Myocyte (in vitro differentiated cells): ENCODE measurements around the gene PSPN. TPM values are rescaled to one million over a fixed set of nuclear protein-coding genes. Genes with fewer than 3 reads are reported as not detected.
A peak's percentile ranks its signal among the peaks of the same experiment; 100 is the strongest.

ENCODE experiments used
- DNase-seq: peaks from one replicate; pipeline ENCODE4 v3.0.0-alpha.2; 2012; ENCODE audit warnings: low read depth
- polyA plus RNA-seq: library from polyadenylated mRNA; unstranded; fragments of >200 nt; gene quantifications from one replicate; pipeline ENCODE4 v1.2.1, GENCODE V29; 2012; ENCODE audit warnings: missing spikeins
- total RNA-seq: library from RNA; depleted of rRNA; stranded (reverse); fragments of >200 nt; gene quantifications from 2 replicates; pipeline ENCODE4 v1.2.3, GENCODE V29; 2014

PSPN gene, protein sequence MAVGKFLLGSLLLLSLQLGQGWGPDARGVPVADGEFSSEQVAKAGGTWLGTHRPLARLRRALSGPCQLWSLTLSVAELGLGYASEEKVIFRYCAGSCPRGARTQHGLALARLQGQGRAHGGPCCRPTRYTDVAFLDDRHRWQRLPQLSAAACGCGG
- 0.91 and 2.9 TPM in 2 replicates for total RNA-seq
- 1.5 TPM for polyA plus RNA-seq

DNA sequence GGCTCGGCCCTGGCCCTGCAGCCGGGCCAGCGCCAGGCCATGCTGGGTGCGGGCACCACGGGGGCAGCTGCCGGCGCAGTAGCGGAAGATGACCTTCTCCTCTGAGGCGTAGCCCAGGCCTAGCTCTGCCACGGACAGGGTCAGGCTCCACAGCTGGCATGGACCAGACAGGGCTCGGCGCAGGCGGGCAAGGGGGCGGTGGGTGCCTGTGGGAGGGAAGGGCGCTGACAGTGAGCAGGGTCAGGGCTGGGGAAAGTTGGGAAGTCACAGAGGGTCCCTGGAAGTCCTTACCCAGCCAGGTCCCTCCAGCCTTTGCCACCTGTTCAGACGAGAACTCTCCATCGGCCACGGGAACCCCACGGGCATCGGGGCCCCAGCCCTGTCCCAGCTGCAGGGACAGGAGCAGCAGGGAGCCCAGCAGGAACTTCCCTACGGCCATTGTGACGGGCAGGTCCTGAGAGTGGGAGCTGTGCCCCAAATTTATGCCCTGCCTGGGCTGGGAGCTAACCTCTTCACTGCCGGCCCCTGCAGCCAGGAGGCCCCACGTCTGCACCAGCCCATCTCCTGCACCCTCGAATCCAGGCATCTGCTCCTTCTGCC, at the start of gene PSPN:
PSPN (minus strand) TSS at position 523 of the 600 bp plus-strand sequence; CDS start at position 439, 84 bp downstream.
- no peak for DNase-seq

DNA sequence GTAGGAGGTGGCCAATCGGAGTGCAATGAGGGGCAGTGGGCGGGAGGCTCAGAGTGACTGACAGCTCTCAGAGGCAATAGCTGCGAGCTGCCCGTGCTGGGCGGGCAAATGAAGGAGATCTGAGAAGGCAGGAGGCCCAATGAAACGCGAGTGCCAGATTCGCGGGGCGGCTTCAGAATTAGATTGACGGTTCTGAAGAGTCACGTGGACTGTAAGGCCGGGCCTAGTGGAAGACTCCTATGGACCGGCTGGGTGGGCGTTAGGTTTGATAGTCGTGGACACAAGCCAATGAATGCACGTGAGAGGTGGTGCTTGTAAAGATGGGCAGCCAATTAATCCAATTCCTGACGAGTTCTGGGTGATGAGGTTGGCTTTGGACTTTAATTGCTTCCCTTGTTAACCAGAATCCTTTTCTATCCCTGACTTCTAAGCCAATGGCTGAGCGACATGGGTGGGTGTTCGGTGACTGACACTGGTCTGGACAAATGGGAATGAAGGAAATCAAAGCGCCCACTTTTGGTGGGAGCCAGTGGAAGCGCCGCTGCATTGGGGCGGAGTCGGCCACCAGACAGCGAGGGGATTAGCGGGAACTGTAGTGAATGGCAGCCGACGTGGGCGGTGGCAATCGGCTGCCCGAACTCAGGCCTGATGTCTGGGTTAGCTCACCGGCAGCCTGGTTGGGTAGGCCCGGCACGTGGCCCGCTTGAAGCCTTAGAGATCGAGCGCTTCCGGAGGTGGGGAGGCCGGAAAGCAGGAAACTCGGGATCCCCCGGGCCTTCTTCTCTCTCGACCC, 49.4 kb upstream of the PSPN start:
- peak; percentile 100 for DNase-seq

DNA sequence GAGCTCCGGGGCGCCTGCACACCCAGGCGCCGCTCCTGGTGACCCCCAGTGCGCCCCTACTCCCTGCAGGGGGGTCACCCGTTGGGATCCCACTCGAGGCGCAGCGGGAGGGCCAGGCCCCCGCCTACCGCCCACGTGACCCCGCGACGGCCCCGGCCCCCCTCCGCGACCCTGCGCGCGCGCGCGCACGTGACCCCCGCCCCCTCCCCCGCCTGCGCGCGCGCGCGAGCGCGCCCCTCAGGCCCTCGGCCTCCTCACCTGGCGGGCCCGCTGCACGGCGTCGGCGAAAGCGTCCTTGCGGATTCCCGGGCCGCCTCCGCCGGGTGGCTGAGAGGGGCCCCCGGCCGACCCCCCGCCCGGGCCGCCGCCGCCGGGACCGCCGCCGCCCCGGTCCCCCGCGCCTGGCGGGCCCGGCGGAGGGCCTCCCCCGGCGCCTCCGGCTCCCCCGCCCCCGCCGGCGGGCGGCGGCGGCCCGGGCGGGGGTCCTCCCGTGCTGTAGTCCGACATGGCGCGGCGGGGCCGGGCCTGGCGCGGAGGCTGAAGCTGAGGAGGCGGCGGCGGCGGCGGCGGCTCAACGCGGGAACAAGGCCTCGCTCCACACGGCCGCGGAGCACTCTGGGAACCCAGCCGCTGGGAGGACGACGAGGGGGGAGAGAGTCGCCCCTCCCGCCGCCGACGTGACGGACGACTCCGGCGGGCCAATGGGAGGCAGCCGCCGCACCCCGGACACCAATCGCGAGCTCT, 48.6 kb upstream of the PSPN start, which contains the start of gene KHSRP:
KHSRP (minus strand) TSS at position 617 of the 744 bp plus-strand sequence; CDS start at position 507, 110 bp downstream.
- DNase-seq = no peak

DNA sequence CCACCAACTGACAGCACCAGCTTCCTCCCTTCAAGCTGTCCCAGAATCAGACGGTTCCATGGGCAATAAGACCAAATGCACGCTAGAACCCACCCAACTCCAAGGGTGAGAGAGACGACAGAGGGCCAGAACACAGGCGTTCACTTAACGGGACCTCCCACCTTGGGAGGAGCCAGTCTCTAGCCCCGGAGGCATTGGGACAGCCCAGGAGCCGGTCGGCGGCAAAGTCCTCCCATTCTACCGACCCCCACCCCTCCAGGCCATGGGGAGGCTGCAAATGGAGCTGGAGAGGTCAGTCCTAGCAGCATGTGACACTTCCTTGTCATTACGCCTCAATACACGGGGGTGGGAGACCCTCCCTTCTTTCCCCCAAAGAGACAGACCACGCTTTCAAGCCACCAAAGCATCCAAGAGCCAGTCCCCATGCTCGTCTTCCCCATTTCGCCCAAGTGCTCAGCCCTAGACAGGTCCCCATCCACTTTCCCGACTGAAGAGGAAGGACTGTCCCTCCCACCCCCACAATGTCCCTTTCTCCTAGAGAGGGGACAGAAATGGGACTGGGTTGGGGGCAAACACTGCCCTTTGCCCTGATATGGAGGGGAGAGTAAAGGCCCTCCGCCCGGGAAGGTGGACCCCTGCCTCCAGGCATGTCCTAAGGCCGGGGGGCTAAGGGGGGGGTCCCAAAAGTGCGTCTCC, 47.9 kb upstream of the PSPN start:
- peak; percentile 47 for DNase-seq

DNA sequence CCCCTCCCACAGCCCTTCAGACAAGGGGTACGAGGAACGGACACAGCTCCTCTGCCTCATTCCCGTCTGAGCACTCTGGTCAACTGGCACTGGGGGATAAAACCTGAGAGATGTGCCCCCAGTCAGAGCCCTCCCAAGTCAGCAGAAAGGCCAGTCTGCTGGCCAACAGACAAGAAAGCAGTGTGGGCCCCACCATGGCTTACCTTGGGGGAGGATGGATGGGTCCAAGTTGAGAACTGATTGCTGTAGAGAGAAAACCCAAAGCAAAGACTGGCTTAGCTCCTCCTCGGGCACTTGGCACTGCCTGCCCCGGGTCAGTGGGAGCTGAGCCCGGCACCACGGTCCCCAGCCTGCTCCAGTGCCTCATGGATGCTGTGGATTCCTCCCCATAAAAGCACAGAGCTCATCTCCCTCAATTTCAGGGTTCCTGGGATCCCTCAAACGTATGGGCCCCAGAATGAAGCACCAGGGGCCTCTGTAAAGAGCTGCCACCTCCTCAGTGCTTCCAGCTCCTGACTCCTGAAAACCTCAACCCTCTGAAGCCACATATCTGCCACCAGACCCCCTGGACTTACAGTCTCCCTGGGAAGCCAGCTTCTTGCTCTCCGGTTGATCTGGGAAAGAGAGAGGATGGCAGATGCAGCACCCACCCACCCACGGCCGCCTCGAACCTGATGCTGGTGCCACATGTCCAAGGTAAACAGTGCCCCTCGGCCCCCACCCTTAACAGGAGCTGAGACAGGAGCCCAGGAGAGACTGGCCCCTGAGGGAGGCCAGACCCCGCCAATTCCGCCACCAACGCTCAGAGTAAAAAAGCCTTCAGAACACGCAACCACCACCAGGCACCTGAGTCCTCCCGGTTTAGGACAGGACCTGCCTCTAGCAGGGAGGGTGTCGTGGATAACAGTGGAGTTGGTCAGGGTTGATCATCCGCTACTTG, 45.6 kb upstream of the PSPN start:
- DNase-seq = no peak

DNA sequence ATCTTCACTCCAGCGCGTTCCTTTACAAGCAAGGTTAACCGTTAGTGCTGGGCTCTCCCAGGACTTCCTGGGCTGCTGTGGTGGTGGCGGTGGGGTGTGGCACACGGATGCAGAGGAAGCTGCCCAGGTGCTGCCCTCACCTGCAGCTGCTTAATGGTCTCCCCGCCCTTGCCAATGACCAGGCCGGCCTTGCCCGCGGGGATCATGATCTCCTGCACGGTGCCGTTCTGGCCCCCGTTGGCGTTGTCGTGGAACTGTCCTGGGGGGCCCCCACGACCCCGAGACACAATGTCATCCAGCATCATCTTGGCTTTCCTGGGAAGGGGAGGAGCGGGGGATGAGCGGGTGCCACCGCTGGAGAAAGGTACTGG, 42.8 kb upstream of the PSPN start:
- no peak for DNase-seq

DNA sequence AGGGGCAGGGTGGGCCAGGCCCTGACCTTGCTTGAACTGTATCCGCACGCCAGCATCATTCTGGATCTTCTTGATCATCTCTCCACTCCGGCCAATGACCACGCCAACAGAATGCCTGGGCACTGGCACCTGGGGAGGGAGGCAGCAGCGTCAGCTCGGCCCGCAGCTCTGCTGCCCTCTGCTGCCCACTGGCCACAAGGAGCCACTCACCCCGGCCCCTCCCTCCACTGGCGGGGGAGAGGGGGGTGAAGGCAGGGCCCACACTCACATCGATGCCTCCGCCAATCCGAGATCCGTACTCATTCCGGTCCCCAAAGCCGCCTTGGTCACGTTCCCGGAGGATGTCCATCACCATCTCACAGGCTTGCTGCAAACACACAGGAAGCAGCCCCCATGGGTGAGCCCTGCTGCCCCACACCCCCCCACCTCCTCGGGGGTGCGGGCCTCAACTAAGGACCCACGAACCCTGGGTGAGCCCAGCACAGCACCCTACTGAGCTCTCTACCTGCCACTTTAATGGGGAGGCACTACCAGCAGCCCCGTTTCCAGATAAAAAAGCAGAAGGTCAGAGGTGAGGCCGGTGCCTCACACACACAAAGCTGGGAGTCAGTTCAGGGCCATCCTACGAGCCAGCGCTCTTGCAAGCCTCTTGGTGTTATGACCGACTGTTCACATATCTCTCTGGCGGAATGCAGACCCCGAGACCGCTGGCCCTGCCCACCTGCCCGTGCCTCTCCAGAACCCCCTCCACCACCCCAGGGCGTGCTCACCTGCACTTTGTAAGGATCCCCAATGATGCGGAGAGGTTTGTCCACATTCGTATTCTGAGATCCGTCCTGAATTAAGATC, 42.2 kb upstream of the PSPN start:
- peak; percentile 18 for DNase-seq

DNA sequence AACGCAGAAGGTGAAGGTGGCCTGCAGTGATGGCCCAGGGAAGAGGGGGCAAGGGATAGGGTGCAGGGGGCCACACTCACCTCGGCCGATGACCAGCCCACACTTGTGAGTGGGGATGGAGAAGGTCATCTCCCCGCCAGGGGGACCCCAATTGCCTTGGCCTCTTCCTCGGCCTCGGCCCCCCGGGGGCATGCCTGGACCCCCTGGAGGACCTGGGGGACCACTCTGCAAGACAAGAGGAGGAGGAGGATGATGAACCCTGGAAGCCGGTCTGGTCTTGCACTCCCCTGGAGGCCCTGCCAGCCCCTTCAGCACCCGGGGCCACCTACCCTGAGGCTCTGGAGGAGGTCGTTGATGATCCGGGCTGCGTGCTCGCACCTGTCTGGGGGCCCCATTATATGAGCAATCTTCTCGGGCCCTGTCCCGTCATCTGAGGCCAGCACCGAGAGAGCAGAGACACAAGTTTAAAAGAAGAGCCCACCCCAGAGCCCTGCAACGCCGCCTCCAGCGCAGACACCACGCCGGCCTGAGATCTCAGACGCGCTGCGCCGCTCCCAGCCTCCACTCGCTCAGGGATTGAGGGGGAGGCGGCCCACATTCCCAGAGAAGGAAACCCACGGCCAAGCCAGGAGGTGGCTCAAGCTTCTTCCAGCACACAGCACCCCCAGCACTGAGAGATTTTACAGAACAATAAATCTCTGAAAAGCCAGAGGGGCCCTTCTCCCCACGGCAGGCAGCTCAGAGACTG, 41.1 kb upstream of the PSPN start:
- DNase-seq = no peak

DNA sequence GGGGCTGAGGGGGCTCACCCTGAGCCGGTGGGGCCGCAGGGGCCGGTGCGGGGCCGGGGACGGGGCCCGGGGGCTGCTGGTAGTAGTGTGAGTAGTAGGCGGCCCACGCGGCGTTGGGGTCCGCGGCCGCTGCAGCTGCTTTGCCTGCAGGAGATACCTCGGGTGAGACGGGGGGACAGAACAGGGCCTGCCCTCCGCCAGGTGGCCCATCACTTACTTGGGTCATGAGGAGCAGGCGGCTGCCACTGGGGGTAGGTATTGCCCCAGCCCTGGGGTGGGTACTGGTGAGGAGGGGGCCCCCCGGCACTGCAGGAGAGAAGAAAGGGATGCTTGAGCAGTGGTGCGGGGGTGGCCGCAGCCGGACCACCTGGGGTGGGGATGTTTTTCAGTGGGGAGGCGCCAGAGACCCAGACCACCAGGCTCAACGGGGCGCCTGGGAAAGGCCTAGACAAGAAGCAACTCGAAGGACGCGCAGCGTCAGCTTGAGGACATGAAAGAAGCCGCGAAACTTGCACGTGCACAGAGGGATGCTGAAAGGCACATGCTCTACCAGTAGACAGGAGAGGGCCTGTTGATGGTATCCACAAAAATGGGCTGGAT, 40.0 kb upstream of the PSPN start:
- DNase-seq = no peak

DNA sequence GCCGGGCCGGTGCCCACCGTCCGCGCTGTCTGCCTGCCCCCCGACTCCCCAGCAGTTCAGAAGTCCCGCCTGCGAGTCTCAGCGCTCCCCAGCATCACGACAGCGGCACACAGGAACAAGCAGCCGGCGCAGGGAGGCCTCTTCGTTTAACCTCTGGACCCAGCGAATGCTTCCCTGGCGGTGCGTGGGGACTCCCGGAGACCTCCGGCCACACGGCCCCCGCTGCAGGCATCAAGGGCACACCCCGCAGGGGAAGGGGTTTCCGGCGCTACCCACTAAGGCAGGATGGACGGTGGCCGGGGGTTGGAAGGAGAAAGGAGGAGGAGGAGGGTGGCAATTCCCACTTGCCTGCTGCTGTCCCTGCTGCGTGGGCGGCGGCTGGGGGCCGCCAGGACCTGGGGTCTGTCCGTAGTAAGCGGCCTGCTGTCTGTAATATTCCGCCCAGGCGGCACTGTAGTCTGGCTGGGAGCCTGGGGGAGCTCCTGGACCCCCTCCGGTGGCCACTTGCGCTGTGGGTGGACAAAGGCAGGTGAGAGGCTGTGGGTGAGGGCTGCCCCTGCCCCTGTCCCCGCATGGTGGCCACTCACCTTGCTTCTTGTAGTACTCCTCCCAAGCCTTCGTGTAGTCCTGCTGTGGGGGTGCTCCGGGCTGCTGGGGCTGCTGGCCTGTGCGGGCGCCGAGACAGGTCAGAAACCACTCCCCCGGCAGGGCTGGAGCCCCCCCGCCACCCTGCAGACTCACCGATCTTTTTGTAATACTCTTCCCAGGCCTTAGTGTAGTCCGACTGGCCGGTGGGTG, 39.3 kb upstream of the PSPN start:
- no peak for DNase-seq

DNA sequence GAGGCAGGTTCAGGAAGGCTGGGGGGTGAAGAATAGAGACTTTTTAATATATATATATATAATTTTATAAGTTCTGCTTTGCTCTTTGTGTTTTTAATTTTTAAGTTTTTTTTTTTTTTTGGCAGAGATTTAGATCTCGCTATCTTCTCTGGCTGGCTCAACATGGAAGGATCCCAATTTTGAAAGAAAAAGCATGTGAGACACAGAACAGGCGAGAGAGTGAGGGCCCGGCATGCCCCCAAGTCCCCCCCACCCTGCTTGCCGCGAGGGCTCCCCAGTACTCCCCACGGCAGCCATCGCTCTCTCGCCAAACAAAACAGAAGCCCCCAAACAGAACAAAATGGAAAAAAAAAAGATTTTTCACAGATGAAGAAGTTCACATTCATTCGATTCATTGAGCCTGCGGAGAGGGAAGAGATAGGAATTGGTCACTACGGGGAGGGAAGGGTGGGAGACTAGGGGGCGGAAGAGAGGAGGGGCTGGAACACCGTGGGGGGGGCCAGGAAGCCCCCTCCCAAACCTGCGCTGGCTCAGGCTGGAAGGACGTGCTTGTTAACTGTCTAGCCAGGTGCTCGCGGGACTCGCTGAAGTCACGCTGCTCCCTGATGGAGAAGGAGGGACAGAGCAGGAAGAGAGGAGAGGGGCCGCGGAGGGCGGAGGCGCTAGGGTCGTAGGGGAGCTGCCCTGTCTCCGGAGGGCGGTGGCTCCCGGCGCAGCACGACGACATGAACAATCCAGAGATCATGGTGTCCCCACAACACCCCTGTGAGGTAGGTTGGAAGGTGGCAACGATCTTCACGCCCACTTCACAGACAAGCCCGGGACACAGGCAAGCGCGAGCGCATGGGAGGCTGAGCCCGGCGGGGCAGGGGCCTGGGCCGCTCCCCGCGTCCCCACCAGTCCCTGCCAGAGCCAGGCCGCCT, 38.2 kb upstream of the PSPN start:
- DNase-seq = no peak

DNA sequence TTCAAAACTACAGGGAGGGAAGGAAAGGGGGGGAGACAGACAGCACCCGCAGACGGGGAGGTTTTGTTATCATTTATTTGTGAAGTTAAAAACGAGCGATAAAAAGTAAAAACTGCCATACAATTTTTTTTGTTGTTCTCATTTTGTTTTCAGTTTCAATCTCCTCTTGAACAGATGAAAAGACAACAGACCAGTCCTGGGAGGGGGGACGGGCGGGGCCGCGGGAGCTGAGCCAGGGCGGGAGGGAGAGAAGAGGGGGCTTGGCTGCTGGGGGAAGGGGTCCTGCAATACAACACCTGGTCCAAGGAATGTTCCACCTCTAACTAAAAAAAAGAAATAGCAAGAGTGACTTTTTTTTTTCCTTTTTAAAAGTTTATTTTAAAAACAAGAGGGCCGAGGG, 37.6 kb upstream of the PSPN start:
- no peak for DNase-seq

DNA sequence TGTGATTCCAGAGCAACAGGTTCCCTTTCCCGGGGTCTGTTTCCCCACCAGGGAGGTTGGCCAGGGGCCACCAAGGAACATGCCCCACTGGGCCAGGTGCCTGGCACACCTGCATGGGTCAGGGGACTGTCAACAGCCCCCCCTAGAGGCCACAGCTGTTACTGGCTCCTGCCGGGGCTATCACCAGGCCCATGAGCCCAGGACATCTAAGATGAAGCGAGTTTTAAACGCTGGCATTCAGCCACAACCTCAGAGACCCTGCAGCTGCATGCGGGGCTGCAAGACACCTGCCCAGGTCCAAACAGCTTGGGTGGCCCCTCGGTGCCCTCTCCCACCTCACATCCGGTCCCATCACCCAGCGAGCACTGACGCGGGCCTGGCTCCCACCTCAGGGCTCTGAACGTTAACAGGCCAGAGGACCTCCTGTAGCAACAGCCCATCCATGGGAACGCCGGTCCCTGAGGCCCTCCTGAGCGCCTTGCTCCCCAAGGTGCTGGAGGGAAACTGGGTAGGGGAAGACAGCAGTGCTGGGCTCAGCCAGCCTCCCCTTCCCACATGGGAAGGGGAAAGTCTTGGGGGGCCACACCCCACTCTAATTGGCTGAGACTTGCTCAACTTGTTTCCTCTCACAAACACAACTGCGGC, 36.8 kb upstream of the PSPN start:
- peak; percentile 6 for DNase-seq

DNA sequence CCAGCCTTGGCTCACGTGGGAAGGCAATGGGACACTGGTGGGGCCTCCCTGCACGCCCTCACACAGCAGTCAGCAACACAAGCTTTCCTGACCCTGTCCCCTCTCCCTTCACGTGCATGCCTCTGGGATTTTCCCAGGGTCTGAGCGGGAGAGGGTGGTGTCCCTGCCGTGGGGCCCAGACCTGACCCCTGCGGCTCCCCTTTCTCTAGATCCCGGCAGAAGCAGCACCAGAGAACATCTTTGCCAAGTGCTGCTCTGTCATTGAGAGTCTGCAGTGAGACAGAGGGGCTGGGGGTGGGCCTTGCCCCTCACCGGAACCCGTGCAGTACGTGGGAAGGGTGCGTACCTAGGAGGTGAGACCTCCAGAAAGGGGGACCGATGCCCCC, 36.3 kb upstream of the PSPN start:
- no peak for DNase-seq

DNA sequence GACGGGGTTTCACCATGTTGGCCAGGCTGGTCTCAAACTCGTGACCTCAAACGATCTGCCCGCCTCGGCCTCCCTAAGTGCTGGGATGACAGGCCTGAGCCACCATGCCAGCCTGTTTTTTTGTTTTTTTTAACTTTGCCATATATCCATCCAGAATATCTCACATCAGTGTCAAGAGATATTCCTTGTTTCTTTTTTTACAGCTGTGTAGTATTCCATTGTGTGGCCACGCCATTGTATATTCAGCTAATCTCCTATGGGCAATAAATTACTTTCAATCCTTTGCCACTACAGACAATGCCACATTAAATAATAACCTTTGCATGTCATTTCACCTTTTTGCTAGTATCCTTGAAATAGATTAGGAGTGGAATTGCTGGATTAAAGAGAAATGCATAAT, 33.6 kb upstream of the PSPN start:
- no peak for DNase-seq

DNA sequence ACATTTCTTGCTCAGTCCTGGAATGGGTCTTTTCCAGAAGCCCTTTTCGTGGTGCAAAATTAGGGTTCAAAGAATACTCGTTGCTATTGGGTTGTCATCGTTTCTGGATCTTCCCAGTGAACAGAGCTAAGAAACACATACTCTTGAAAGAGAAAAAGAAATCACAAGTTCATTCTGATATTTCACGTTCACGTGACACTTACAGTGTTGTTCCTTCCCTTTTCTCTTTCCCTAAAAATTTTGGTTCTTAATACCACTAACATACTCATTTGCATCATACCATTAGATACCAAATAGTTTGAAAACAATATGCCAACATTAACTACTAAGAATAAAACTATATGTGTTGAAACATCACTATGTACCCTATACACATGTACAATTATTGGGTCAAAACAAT, 30.7 kb upstream of the PSPN start:
- no peak for DNase-seq
